Mucosa of rectum (tissue), 2 donors: ENCODE data around the gene B3GALNT1.

Source experiments
- H3K27ac ChIP-seq, 2 donors: one replicate each; pipeline ENCODE4 v1.7.0; 2013; ENCODE audit warnings: inconsistent platforms in 2 of 2, low read depth in 2 of 2, low read length in 2 of 2
- H3K27me3 ChIP-seq, 2 donors: one replicate each; pipeline ENCODE4 v1.7.0; 2013; ENCODE audit warnings: low read length in 2 of 2; ENCODE audit not compliant: control insufficient read depth in 2 of 2, insufficient read depth in 2 of 2
- H3K36me3 ChIP-seq, 2 donors: one replicate each; pipeline ENCODE4 v1.7.0; 2013; ENCODE audit warnings: low read length in 2 of 2; ENCODE audit not compliant: control insufficient read depth in 2 of 2, insufficient read depth in 2 of 2
- H3K4me1 ChIP-seq, 2 donors: one replicate each; pipeline ENCODE4 v1.7.0; 2013; ENCODE audit warnings: low read length in 2 of 2, mild to moderate bottlenecking in 1 of 2; ENCODE audit not compliant: control insufficient read depth in 2 of 2, insufficient read depth in 2 of 2
- H3K4me3 ChIP-seq, 2 donors: one replicate each; pipeline ENCODE4 v1.7.0; 2013; ENCODE audit warnings: low read length in 2 of 2
- H3K9ac ChIP-seq, 2 donors: one replicate each; pipeline ENCODE4 v1.7.0; 2013; ENCODE audit warnings: low read length in 2 of 2, low read depth in 1 of 2, mild to moderate bottlenecking in 1 of 2
- H3K9me3 ChIP-seq, 2 donors: one replicate each; pipeline ENCODE4 v1.7.0; 2013; ENCODE audit warnings: low read length in 2 of 2; ENCODE audit not compliant: control insufficient read depth in 2 of 2
- donor health status: healthy.
- donor health status: Normal muscosa, but diverticular disease.

The B3GALNT1 gene

DNA sequence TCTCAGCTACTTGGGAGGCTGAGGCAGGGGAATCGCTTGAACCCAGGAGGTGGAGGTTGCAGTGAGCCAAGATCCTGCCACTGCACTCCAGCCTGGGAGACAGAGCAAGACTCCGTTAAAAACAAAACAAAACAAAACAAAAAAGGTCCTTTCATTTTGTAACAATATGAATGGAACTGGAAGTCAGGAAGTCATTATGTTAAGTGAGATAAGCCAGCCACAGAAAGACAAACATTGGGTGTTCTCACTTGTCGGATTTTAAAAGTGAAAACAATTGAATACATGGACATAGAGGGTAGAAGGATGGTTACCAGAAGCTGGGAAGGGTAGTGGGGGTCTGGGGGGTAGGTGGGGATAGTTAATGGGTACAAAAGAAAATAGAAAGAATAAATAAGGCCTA is 12.5 kb upstream of the B3GALNT1 start:
- Histone ChIP-seq H3K4me1 (no peaks in the 10 kb centered on the region), H3K27ac (no peak overlapping the region), H3K9me3 (peaks cover 0 to 2% of the 10 kb centered on the region in 2 donors)

DNA sequence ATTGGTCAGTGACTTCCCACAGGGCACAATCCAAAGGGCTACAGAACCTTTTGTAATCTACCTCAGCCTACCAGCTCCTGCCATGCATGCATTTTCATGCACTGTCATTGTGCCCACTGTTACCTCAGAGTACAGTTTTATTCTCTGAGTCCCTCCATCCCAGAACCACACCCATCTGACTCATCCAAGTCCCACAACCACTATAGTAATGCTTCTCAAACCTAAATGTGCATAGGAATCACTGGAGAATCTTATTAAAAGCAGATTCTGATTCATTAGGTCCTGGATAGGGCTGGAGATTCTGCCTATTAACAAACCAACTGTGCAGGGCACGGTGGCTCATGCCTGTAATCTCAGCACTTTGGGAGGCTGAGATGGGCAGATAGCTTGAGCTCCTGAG is 3.7 kb upstream of the B3GALNT1 start:
- no peaks in the 10 kb centered on the region for H3K9me3 ChIP-seq
- no peak overlapping the region for H3K9ac ChIP-seq
- no peak overlapping the region for H3K27ac ChIP-seq
- H3K27me3 ChIP-seq: peaks cover 0 to 5% of the 10 kb centered on the region in 2 donors
- H3K4me3 ChIP-seq: no peak overlapping the region
- no peaks in the 10 kb centered on the region for H3K36me3 ChIP-seq
- peaks cover 0 to 11% of the 10 kb centered on the region in 2 donors for H3K4me1 ChIP-seq

More for the DNA sequence above, 12.5 kb upstream of the B3GALNT1 start:
- Histone ChIP-seq H3K9ac (no peak overlapping the region), H3K27me3 (no peaks in the 10 kb centered on the region), H3K4me3 (no peak overlapping the region), H3K36me3 (no peaks in the 10 kb centered on the region)

DNA sequence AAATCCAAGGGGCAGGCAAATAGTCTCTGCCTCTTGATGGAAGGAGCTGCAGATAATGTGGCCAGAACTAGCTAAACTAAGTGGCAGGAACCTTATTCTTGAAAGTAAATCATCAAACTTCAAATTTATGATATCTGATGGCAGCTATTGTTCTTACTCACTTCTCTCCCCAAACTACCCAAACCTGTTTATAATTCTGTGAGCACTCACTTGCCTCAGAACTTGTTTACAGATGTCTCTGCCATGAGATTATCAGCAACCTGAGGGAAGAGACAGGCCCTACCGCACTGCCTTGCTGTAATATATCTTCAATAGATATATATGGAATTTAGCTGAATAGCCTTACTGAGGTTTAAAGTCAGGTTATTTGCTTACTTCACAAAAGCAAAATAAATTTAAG is 2.2 kb upstream of the B3GALNT1 start:
- Histone ChIP-seq H3K9me3 (no peaks in the 10 kb centered on the region), H3K27me3 (peaks cover 0 to 5% of the 10 kb centered on the region in 2 donors), H3K36me3 (no peaks in the 10 kb centered on the region), H3K27ac (no peak overlapping the region), H3K4me3 (no peak overlapping the region), H3K4me1 (peaks cover 0 to 11% of the 10 kb centered on the region in 2 donors), H3K9ac (no peak overlapping the region)

DNA sequence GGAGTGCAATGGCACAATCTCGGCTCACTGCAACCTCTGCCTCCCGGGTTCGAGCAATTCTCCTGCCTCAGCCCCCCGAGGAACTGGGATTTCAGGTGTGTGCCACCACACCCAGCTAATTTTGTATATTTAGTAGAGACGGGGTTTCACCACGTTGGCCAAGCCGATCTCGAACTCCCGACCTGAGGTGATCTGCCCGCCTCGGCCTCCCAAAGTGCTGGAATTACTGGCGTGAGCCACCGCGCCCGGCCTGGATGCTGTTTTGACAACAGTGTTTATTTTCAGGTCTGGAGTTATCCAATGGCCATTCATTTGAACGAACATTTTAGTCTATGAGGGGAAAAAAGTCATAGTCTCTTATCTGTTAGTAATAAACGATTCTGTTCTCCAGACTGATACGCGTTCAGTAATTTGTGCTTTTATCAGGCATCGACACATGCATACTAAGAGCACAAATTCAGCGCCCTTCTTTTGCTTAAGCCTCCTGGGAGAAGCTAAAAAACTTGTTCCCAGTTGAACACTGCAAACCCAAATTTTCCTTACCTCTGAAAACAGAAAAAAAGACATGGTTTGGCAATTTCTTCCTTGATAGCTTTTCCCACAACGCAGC is 1.3 kb downstream of the B3GALNT1 start:
- Histone ChIP-seq H3K27ac (no peak overlapping the region), H3K9ac (no peak overlapping the region), H3K4me1 (peaks cover 0 to 11% of the 10 kb centered on the region in 2 donors)

DNA sequence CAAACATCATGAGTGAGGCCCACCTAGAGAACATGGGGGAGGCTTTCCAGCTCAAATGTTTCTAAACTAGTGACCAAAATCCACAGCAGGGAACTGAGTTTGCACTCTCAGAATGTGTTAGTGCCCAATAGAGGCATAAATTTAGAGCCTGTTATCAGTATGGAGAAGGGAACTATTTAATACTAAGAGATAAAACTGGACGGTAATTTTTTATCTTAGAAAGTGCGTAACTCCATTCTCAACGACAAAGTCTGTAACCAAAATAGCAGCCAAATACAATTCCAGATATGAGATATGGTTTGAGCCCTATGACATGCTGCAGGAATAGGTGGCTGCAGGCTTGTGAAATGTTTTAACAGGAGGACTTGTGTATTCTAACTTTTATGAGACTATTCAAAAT is 3.5 kb downstream of the B3GALNT1 start:
- peaks cover 0 to 11% of the 10 kb centered on the region in 2 donors for H3K4me1 ChIP-seq

More for the DNA sequence above, 1.3 kb downstream of the B3GALNT1 start:
- no peaks in the 10 kb centered on the region for H3K9me3 ChIP-seq
- H3K4me3 ChIP-seq: peak overlapping the region; percentile 71 to 74
- no peaks in the 10 kb centered on the region for H3K36me3 ChIP-seq
- peaks cover 0 to 5% of the 10 kb centered on the region in 2 donors for H3K27me3 ChIP-seq

DNA sequence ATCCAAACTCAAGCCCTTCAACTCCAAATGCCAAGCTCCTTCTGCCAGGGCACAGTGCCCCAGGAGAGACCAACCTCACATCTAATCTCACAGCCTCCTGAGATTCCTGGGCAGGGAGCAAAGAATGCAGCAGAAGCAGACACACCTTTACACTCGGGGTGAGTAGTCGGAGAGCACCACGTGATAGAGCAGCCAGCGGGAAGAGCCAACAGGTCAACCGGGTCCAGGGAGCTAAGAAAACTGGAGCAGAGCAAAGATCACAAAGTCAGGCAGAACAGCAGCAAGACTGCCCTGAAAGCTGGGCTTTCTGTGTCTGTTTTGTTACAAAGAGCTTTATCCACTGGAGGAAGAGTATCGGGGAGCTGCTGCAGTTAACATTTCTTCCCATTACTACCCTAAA is 4.2 kb downstream of the B3GALNT1 start:
- Histone ChIP-seq H3K27me3 (peaks cover 0 to 5% of the 10 kb centered on the region in 2 donors), H3K4me1 (peaks cover 0 to 11% of the 10 kb centered on the region in 2 donors), H3K4me3 (no peak overlapping the region)

More for the DNA sequence above, 3.5 kb downstream of the B3GALNT1 start:
- H3K36me3 ChIP-seq: no peaks in the 10 kb centered on the region
- no peak overlapping the region for H3K27ac ChIP-seq
- H3K9me3 ChIP-seq: no peaks in the 10 kb centered on the region
- H3K27me3 ChIP-seq: peaks cover 0 to 5% of the 10 kb centered on the region in 2 donors
- H3K4me3 ChIP-seq: no peak overlapping the region
- H3K9ac ChIP-seq: no peak overlapping the region

DNA sequence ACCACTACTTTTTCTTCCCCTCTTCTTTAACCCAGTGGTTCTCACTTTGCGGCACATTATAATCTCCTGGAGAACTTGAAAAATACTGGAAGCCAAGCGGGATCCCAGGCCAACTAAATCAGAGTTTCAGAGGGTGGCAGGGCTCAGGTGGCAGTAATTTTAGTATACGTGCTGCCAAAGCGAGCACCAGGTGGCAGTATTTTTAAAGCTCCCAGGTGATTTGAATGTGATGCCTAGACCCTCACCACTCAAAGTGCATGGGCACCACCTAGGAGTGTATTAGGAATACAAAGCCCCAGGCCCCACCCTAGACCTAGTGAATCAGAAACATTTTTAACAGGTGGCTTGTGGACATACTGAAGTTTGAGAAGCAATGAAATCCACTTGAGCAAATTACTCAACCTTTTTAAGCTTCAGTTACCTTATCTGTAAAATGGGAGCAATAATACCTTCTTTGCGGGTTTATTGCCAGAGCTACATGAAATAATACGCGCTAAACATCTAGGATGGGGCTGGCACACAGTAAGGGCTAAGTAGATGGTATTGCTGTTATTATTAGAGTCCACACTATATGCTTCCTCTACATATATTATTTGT is 8.3 kb downstream of the B3GALNT1 start:
- H3K4me3 ChIP-seq: no peak overlapping the region
- H3K4me1 ChIP-seq: no peaks in the 10 kb centered on the region
- H3K27ac ChIP-seq: no peak overlapping the region
- H3K9me3 ChIP-seq: no peaks in the 10 kb centered on the region
- no peaks in the 10 kb centered on the region for H3K36me3 ChIP-seq
- no peak overlapping the region for H3K9ac ChIP-seq
- H3K27me3 ChIP-seq: no peaks in the 10 kb centered on the region

More for the DNA sequence above, 4.2 kb downstream of the B3GALNT1 start:
- no peak overlapping the region for H3K9ac ChIP-seq
- no peaks in the 10 kb centered on the region for H3K36me3 ChIP-seq
- no peaks in the 10 kb centered on the region for H3K9me3 ChIP-seq
- H3K27ac ChIP-seq: no peak overlapping the region

DNA sequence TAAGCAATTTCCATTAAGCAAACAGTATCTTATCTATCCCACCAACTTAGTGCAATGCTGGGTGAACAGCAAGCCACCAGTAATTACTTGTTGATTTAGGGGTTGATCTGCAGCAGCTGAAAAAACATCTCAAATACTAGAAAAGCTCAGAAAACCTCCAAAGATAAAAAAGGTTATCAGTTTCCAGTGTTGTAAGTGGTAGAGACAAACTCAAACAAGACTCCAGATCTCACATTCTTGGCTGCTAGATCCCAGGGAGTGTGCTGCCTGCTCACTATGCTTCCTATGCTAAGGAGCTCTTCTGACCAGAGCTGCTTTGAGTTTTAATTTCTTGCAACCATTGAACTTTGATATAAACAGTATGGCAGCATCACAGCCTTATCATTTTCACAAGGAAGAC is 11.3 kb downstream of the B3GALNT1 start:
- Histone ChIP-seq H3K27me3 (no peaks in the 10 kb centered on the region), H3K9ac (no peak overlapping the region), H3K36me3 (no peaks in the 10 kb centered on the region), H3K4me1 (no peaks in the 10 kb centered on the region), H3K27ac (no peak overlapping the region), H3K9me3 (no peaks in the 10 kb centered on the region), H3K4me3 (no peak overlapping the region)

DNA sequence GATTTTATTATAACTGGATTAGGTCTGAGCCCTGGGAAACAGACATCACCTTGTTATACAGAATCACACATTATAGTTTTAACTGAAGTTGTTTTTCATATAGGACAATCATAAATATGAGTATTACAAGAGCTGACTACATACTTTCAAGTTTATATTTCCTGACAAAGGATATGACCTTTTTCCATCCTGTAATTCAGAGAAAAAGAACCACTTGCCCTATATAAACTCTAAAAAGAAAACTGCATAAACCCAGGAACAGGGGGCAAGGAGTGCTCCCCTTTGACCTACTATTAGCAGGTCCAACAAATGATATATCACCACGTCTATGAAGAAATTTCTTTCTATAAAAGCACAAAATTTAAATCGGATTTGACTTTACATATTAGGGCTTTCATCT is 20.9 kb downstream of the B3GALNT1 start:
- Histone ChIP-seq H3K9me3 (no peaks in the 10 kb centered on the region), H3K9ac (no peak overlapping the region), H3K4me1 (no peaks in the 10 kb centered on the region), H3K27me3 (no peaks in the 10 kb centered on the region), H3K27ac (no peak overlapping the region), H3K4me3 (no peak overlapping the region), H3K36me3 (no peaks in the 10 kb centered on the region)

DNA sequence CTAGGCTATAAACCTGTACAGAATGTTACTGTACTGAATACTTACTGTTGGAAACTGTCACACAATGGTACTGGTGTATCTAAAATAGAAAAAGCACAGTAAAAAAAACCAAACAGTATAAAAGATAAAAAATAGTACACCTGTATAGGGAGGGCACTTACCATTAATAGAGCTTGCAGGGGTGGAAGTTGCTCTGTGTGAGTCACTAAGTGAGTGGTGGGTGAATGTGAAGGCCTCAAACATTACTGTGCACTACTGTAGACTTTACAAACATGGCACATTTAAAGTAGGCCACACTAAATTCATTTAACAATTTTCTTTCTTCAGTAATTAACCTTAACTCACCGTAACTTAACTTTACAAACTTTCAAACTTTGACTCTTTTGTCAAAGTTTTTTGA is 22.0 kb downstream of the B3GALNT1 start:
- Histone ChIP-seq H3K9ac (no peak overlapping the region), H3K27ac (no peak overlapping the region), H3K9me3 (no peaks in the 10 kb centered on the region)

More for the DNA sequence above, 22.0 kb downstream of the B3GALNT1 start:
- Histone ChIP-seq H3K4me1 (no peaks in the 10 kb centered on the region), H3K36me3 (no peaks in the 10 kb centered on the region), H3K27me3 (no peaks in the 10 kb centered on the region), H3K4me3 (no peak overlapping the region)
